ENCODE data around the gene GRPR. TPM values are rescaled to one million over a fixed set of nuclear protein-coding genes. Genes with fewer than 3 reads are reported as not detected.
A peak's percentile ranks its signal among the peaks of the same experiment; 100 is the strongest.

Gene GRPR
- total RNA-seq, 1 experiment from 2014 or later: 28.8 TPM

DNA sequence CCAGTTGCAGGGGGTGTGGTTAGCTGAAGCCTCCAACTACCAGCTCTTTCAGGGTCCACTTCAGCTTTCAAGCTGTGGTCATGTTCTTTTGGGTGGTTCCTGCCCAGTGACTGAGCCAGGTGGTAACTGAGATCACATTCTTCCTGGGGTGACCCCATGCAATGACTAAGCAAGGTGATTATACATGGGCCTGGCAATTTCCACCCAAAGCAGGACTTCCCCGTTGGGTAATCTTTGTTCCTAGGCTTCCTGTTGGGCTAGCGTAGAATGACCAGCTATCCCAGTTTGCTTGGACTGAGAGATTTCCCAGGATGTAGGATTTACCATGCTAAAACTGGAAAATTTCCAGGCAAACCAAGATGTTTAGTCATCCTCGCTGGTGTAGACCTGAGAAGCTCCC, 25.5 kb downstream of the GRPR start:
- peak overlapping the region in 1 of 3 experiments; percentile 71; a peak in 1 of 7 replicates for H3K27ac Mint-ChIP-seq
- H3K4me1 ChIP-seq (ENCODE audit: insufficient read depth, low read length): peaks cover 3% of the 10 kb centered on the region; the same call in 1 of the 2 replicates
- H3K9ac ChIP-seq (ENCODE audit: extremely low read depth, insufficient read length, low read length): no peak overlapping the region
- no peak overlapping the region for H4K91ac ChIP-seq (ENCODE audit: insufficient read length, low read depth, low read length)
- no peak overlapping the region for H3K4me2 ChIP-seq (ENCODE audit: insufficient read depth, insufficient read length, low read length)
- H3T11ph ChIP-seq (ENCODE audit: low read length): no peak overlapping the region
- no peak overlapping the region for H3K14ac ChIP-seq (ENCODE audit: insufficient read depth, low read length)
- H3K4me3 Mint-ChIP-seq: no peak overlapping the region
- H3K36me3 Mint-ChIP-seq (ENCODE audit: insufficient read depth in 1 of 3, low read depth in 3 of 3): peaks cover 28 to 75% (median 63%) of the 10 kb centered on the region in 3 experiments
- H3K23ac ChIP-seq (ENCODE audit: insufficient read length, low read depth, low read length): no peak overlapping the region
- H2BK120ac ChIP-seq (ENCODE audit: low read depth, low read length, poor library complexity, severe bottlenecking): no peak overlapping the region
- no CpG with 5 or more reads among the region's 3 CpGs for WGBS (ENCODE audit: extremely low coverage, insufficient read length, low lambda C conversion rate)
- H3K27me3 Mint-ChIP-seq (ENCODE audit: low read depth): no peaks in the 10 kb centered on the region
- H2BK15ac ChIP-seq (ENCODE audit: low read depth, low read length): no peak overlapping the region
- H3K56ac ChIP-seq (ENCODE audit: insufficient read length, low read depth, low read length): no peak overlapping the region
- no peak overlapping the region for H2AK5ac ChIP-seq (ENCODE audit: insufficient read length, low read length)
- no peak overlapping the region for H4K5ac ChIP-seq (ENCODE audit: insufficient read length, low read depth, low read length)
- no peaks in the 10 kb centered on the region for H3K9me3 ChIP-seq (ENCODE audit: control insufficient read depth, low read depth, low read length)
- H2BK5ac ChIP-seq (ENCODE audit: insufficient read length, low read length): no peak overlapping the region
- H3K27me3 ChIP-seq (ENCODE audit: insufficient read depth, low read length): no peaks in the 10 kb centered on the region
- no peak for DNase-seq
- no peak overlapping the region for H3K27ac ChIP-seq (ENCODE audit: insufficient read length, low read depth, low read length)
- H3K18ac ChIP-seq (ENCODE audit: insufficient read length, low read depth, low read length): no peak overlapping the region
- H3K79me1 ChIP-seq (ENCODE audit: insufficient read depth, low read depth, low read length, poor library complexity, severe bottlenecking): peaks cover 6% of the 10 kb centered on the region
- no peak overlapping the region for H2AFZ ChIP-seq (ENCODE audit: low read length)
- no peak overlapping the region for H3K4ac ChIP-seq (ENCODE audit: low read depth, low read length)
- H2BK12ac ChIP-seq (ENCODE audit: insufficient read length, low read depth, low read length): no peak overlapping the region
- H3K79me2 ChIP-seq (ENCODE audit: insufficient read depth, low read length): peaks cover 16% of the 10 kb centered on the region; the same call in 1 of the 2 replicates
- peaks cover 7 to 9% of the 10 kb centered on the region in 2 experiments; a peak in 3 of 4 replicates for H3K4me1 Mint-ChIP-seq
- H2BK20ac ChIP-seq (ENCODE audit: low read depth, low read length, poor library complexity, severe bottlenecking): no peak overlapping the region
- H3K23me2 ChIP-seq (ENCODE audit: insufficient read length, low read depth, low read length, poor library complexity, severe bottlenecking): no peaks in the 10 kb centered on the region
- TF ChIP-seq, protein P1, sequence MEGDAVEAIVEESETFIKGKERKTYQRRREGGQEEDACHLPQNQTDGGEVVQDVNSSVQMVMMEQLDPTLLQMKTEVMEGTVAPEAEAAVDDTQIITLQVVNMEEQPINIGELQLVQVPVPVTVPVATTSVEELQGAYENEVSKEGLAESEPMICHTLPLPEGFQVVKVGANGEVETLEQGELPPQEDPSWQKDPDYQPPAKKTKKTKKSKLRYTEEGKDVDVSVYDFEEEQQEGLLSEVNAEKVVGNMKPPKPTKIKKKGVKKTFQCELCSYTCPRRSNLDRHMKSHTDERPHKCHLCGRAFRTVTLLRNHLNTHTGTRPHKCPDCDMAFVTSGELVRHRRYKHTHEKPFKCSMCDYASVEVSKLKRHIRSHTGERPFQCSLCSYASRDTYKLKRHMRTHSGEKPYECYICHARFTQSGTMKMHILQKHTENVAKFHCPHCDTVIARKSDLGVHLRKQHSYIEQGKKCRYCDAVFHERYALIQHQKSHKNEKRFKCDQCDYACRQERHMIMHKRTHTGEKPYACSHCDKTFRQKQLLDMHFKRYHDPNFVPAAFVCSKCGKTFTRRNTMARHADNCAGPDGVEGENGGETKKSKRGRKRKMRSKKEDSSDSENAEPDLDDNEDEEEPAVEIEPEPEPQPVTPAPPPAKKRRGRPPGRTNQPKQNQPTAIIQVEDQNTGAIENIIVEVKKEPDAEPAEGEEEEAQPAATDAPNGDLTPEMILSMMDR (conservative IDR thresholded peaks at IDR 0.05): no peak
- no peak overlapping the region for H4K8ac ChIP-seq (replicated peaks; ENCODE audit: insufficient read length, low read depth, low read length)
- H3K9me3 Mint-ChIP-seq: peaks cover 4 to 8% of the 10 kb centered on the region in 2 experiments; a peak in 3 of 5 replicates
- H4K20me1 ChIP-seq (ENCODE audit: control insufficient read depth, insufficient read depth, insufficient read length): no peaks in the 10 kb centered on the region
